Caki2 (cell line): ENCODE results near the gene ABCA7. TPM values are rescaled to one million over a fixed set of nuclear protein-coding genes. Genes with fewer than 3 reads are reported as not detected.

Experiments used
- DNase-seq: peaks from one replicate; pipeline ENCODE4 v3.0.0-alpha.2; 2015; ENCODE audit warnings: low read depth
- in situ Hi-C: cut with HindIII; loops from 2 replicates; pipeline ENCODE4 v1.10.0; 2016; ENCODE audit warnings: low sequenced_read_pairs, low pct_unique_long_range_greater_than_20kb, mixed read lengths
- total RNA-seq: library from RNA; depleted of rRNA; stranded (reverse); fragments of >200 nt; shearing (Covaris generic); gene quantifications from 2 replicates; pipeline ENCODE4 v1.2.3, GENCODE V29; 2014; ENCODE audit warnings: low replicate concordance

Gene ABCA7
- total RNA-seq, 1 experiment from 2014 or later: 32.1 TPM

DNA sequence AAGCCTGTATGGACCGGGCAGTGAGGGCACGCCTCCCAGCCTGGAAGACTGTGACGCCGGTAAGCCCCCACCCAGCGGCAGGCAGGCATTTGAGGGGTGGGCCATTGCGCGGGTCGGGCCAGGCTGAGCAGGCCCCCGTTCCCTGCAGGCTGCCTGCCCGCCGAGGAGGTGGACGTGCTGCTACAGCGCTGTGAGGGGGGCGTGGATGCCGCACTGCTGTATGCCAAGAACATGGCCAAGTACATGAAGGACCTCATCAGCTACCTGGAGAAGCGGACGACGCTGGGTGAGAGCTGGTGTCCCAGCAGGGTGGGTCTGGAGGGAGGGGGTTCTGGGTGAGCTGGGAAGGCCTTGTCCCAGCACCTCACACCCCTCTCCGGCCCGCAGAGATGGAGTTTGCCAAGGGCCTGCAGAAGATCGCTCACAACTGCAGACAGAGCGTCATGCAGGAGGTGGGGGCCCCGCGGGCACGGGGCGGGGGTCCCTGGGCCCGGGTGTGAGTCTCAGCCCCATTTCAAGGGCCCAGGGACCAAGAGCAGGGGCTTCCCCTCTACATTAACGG is 34.1 kb downstream of the ABCA7 start:
- in situ Hi-C loops: no loop called here
- no peak for DNase-seq

DNA sequence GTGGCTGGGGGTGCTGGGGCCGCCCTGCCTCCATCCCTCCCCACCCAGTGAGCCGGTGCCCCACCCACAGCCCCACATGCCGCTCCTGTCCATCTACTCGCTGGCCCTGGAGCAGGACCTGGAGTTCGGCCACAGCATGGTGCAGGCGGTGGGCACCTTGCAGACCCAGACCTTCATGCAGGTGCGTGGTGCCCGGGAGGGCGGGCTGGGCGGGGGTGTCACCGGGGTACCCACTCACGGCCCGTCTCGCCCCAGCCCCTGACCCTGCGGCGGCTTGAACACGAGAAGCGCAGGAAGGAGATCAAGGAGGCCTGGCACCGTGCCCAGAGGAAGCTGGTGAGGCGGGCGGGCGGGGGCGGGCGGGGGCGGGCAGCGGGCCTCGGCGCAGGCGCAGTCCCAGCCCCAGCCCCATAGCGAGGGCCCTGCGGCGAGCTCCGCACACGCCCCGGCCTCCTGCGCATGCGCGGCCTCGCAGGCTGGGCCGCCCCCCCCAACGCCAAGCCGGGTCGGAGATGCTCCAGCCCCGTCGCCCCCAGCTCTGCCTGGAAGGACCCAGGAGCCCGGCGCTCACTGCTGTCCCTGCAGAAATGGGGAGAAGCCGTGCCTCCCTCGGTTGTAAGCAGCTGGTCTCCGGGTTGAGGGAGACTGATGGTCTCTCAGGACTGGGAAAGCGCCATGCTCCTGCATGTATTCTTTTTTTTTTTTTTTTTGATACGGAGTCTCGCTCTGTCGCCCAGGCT is 34.8 kb downstream of the ABCA7 start:
- in situ Hi-C loops: no loop called here
- peak; percentile 53 for DNase-seq

DNA sequence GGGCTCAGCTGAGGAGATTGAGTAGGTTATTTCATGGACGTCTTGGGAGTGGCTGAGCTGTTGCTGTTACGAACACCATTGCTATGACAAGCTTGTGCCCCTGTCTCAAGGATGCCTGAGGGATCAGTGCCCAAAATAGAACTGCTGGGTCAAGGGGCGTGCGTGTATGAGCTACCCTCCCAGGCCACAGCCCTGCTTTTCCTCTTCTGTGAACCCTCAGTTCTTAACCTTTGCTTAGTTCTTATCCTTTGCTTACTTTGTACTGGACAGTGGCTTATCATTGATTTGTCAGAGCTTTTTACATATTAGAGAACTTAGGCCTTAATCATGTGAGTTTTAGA is 36.1 kb downstream of the ABCA7 start:
- no peak for DNase-seq
- in situ Hi-C loops: no loop called here

DNA sequence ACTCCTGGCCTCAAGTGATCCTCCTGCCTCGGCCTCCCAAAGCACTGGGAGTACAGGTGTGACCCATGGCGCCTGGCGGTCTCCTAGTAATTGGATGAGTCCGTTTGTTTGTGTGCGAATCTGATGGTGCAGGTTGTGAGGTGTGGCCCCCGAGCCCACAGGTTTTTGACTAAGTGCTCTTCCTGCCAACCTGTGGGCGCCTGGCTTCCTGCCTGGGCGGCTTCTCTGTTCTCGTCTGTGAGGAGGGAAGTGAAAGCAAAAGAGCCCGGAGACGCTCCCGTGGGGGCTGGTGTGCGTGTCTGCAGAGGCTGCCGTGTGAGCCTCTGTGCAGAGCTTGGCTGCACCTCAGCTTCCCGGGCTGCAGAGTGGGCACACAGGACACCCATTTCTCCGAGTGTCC is 37.0 kb downstream of the ABCA7 start:
- no peak for DNase-seq
- in situ Hi-C loops: no loop called here

DNA sequence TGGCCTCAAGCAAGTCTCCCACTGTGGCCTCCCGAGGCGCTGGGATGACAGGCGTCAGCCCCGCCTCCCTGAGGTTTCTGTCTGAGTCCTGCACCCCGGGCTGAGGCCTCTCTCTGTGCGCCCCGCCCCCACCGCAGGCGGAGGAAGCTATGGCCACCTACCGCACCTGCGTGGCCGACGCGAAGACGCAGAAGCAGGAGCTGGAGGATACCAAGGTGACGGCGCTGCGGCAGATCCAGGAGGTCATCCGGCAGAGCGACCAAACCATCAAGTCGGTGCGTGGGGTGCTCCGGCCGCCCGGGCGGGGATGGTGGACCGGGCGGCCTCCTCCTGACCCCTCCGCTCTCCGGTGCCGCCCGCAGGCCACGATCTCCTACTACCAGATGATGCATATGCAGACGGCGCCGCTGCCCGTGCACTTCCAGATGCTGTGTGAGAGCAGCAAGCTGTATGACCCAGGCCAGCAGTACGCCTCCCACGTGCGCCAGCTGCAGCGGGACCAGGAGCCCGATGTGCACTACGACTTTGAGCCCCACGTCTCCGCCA is 39.7 kb downstream of the ABCA7 start:
- no peak for DNase-seq
- in situ Hi-C loops: no loop called here

DNA sequence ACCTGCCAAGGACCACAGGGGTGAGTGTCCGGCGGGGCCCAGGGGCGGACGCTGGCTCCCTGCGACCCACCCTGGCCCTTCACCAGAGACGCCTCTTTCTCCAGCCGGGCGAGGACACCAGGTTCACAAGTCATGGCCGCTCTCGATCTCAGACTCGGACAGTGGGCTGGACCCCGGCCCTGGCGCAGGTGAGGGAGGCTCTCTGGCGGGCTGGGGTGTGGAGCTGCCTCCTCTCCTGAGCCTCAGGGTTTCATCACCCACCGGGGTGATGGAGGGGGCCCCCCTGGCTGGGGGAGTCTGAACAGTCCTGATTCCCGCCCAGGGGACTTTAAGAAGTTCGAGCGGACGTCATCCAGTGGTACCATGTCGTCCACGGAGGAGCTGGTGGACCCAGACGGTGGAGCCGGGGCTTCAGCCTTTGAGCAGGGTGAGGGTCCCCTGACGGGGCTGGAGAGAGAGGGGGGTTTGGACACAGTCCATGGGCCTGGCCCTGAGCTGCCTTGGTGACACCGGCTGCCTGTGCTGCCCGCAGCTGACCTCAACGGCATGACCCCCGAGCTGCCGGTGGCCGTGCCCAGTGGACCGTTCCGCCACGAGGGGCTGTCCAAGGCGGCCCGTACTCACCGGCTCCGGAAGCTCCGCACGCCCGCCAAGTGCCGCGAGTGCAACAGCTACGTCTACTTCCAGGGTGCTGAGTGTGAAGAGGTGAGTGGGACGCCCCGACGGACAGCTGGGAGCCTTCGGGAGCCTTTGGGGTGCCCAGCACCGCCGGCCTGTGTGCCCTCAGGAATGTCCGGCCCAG is 40.7 kb downstream of the ABCA7 start:
- in situ Hi-C loops: no loop called here

DNA sequence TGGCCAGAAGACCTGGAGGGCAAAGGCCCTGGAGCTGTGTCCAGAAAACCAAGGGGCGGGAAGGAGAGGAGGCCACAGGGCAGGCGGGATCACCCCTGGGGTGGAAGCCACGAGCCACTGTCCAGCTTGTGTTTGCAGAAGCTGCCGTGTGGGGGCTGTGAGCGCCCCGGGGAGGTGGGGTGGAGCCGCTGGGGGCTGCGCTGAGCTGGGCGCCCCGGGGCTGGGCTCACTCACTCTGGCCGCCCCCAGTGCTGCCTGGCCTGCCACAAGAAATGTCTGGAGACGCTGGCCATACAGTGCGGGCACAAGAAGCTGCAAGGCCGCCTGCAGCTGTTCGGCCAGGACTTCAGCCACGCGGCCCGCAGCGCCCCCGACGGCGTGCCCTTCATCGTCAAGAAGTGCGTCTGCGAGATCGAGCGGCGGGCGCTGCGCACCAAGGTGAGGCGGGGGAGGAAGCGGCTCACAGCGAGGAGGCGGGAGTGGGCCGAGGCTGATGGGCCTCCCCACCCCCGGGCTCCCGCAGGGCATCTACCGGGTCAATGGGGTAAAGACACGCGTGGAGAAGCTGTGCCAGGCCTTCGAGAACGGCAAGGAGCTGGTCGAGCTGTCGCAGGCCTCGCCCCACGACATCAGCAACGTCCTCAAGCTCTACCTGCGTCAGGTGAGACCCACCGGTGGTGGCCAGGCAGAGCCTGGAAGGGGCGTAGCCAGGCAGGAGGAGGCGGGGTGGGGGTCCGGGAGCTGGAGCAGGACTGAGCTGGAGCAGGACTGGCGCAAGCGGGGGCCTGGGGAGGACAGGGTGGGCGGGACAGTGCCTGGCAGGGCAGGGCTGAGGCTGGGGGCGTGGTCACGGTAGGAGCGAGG is 41.6 kb downstream of the ABCA7 start:
- in situ Hi-C loops: no loop called here
- no peak for DNase-seq

More for the DNA sequence above, 40.7 kb downstream of the ABCA7 start:
- DNase-seq: no peak

DNA sequence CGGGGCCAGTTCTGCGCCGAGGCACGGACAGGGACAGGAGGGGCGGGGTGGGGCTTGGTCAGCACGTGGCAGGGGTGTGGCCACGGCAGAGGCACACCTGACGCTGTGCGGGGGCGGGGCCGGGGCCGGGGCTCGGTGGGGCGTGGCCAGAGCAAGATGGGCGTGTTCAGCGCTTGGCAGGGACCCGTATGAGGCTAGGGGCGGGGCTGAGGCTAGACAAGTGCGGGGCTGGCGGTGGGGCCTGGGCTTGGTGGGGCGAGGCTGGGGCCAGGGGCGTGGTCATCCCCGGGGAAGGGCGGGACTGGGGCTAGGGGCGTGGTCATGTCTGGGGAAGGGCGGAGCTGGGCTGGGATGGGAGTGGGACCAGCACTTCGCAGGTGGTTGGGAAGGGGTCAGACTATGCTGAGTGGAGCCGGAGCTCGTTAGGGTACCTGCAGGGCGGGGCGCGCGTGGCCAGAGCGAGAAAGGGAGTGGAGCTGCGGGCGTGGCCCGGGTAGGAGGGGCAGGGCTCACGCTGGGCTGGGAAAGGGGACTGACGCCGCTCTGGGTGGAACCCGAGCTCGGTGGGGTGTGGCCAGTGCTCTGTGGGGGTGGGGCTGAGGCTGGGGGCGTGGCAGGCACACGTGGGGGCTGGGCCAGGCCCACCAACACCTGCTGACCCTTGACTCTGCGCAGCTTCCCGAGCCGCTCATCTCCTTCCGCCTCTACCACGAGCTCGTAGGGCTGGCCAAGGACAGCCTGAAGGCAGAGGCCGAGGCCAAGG is 42.4 kb downstream of the ABCA7 start:
- in situ Hi-C loops: no loop called here
- DNase-seq: peak; percentile 82

DNA sequence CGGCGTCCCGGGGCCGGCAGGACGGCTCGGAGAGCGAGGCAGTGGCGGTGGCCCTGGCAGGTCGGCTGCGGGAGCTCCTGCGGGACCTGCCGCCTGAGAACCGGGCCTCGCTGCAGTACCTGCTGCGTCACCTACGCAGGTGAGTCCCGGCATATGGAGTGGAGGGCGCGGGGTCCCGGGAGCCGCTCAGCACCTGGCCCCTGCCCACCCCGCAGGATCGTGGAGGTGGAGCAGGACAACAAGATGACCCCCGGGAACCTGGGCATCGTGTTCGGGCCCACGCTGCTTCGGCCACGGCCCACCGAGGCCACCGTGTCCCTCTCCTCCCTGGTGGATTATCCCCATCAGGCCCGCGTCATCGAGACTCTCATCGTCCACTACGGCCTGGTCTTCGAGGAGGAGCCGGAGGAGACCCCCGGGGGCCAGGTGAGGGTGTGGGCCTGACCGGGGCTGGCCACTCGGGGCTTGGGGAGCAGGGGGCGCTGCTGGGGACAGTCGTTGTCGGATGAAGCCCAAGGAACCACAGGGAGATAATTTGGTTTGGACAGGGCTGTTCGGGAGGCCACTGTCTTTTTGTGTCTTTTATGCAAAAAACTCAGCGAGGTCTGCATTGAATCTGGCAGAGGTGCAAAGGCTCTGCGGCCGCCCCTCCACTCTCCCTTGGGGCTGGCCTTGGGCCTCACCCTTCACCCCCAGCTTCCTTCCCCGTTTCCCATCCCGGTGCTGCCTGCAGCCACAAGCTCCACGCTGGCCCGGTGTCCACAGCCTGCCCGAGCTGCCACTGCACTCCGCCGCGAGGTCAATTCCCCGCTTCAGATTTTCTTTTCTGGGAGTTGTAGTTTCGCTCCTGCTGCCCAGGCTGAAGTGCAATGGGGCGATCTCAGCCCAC is 43.3 kb downstream of the ABCA7 start:
- no peak for DNase-seq
- in situ Hi-C loops: no loop called here

DNA sequence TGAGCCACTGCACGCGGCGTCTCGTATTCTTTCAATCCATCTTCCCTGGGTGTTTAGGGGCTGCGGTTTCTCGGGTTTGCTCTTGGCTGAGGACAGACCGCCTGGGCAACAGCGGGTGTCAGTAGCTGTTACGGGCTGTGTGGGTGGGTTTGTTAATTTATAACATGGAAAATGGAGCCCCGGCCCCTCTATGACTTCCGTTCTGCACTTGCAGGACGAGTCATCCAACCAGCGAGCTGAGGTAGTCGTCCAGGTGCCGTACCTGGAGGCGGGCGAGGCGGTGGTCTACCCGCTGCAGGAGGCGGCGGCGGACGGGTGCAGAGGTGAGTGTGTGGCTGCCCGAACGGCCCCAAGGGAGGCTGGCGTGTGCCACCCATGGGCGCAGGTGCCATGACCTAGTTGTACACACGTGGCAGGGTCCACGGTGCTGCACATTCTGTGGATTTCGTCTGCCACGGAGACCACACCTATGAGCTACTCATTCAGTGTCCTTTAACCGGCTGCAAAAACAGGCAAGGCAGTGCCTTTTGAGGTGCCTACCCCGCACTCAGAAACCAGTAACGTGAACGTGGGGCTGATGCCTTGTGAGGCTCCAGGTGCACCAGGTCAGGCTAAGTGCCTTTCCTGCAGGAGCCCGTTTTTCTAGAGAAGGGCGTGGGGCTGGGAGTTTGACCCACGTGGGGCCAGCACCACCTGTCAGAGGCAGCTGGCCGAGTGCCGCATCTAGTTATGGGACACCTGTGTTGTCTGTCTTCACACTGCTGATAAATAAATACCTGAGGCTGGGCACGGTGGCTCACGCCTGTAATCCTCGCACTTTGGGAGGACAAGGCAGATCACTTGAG is 44.3 kb downstream of the ABCA7 start:
- no peak for DNase-seq
- in situ Hi-C loops: no loop called here

DNA sequence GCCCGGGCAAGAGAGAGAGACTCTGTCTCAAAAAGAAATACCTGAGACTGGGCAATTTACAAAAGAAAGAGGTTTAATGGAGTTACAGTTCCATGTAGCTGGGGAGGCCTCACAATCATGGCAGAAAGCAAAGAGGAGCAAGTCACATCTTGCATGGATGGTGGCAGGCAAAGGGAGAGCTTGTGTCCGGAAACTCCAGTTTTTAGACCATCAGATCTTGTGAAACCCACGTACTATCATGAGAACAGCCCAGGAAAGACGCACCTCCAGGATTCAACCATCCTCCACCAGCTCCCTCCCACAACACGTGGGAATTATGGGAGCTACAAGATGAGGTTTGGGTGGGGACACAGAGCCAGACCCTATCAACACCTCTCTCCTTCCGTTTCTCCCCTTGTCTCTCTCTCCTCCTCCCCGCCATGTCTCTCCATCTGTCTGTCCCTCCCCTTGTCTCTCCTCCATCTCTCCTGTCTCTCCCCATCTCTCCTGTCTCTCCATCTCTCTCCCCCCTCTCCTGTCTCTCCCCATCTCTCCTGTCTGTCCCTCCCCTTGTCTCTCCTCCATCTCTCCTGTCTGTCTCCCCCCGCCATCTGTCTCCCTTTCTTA is 45.2 kb downstream of the ABCA7 start:
- DNase-seq: no peak
- in situ Hi-C loops: no loop called here

DNA sequence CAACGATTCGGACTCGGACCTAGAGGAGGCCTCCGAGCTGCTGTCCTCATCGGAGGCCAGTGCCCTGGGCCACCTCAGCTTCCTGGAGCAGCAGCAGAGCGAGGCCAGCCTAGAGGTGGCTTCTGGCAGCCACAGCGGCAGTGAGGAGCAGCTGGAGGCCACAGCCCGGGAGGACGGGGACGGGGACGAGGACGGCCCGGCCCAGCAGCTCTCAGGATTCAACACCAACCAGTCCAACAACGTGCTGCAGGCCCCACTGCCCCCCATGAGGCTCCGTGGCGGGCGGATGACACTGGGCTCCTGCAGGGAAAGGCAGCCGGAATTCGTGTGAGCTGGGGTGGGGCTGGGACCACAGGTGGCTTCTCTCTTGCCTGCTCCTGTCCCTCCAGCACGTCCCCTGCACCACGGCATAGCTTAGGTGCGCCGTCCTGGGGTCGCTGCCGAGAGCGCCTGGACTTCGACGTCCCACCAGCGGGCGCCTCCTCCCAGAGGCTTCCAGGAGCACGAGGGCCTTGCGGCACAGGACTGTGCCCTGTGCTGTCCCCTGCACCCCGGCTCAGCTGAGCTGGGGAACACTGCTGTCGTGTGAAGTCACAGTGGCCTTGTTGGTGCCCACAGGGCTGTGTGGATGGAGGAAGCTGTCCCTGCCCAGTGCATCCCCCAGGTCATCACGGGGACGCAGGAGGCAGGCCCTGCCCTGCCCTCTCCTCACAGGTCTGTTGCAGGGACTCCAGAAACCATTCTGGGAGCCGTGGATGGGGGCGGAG is 46.0 kb downstream of the ABCA7 start:
- no peak for DNase-seq
- in situ Hi-C loops: no loop called here

DNA sequence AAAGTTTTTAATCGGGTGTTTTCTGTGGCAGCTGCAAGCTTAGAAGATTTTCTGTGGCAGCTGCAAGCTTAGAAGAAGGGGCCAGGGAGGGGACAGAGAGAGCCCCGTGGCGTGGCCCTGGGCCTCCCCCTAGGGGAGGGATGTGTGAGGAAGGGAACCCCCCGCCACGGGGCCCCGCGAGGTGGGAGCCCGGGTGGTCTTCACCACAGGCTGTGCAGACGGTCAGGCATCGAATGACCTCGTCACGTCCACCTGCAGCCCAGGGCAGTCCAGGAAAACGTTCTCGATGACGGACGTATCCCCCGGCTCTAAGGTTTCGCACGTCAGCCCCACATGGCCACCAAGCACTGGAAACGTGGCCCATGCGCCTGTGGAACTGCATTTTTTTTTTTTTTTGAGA is 46.7 kb downstream of the ABCA7 start:
- DNase-seq: no peak
- in situ Hi-C loops: no loop called here

DNA sequence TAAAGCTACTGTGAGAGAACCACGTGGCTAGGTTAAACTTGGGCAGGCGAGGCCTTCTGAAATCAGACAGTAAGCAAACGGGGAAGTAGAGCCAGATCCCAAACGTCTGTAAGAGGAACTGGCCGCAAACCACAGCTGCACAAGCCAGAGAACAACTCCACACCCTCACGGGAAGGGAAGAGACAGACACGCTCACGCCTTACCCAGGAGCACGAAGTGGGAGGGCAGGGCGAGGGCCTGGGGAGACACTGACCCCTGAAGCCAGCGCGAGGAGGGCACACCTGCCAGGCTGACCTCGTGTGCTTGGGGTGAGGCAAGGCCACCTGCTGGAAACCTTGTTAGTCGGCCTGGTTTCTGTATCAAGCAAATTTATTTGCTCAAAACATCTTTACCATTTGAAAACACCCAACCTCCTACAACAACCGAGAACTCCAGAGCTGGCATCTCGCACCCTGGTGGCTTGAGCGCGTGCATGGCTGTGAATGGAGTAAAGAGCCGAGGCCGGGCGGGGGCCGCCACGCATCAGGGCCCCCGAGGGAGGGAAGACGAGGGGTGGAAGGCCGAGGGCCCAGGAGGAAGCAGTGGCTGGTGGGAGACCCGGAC is 48.0 kb downstream of the ABCA7 start:
- in situ Hi-C loops: no loop called here
- DNase-seq: no peak
